ENCODE results near the gene BAZ1A.
"Not testable (repeated sequence)": the region's sequence is repeated elsewhere in the genome, so short reads cannot be mapped to it uniquely, and the experiment has no call there.

BAZ1A gene

DNA sequence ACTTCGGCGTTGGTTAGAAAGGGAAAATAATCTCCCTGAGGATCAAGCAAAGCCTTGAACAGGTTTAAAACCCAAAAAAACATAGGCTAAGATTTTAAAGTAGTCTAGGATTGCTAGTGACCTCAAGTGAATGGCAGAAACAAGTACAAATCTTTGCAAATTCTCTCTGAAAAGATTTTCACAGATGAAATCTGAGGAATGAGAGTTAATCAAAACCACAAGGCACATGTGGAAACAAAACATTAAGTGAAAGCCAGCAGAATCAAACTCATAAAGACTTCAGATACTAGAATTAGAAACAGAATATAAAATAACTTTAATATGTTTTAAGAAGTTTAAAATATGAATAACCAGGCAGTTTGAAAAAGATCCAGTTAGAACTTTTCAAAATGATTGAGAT is 108.6 kb downstream of the BAZ1A start:
- Histone ChIP-seq H3K4me3 (ENCODE audit: insufficient read depth, low read depth, low read length) (no peak overlapping the region), H3K9me3 (ENCODE audit: control insufficient read depth, low read length) (no peaks in the 10 kb centered on the region), H3K4me1 (ENCODE audit: control insufficient read depth, insufficient read depth, low read length) (no peaks in the 10 kb centered on the region), H3K27ac (ENCODE audit: insufficient read depth, low read depth, low read length, poor library complexity, severe bottlenecking) (no peak overlapping the region), H3K36me3 (ENCODE audit: control insufficient read depth, insufficient read depth, low read length) (peaks cover 3% of the 10 kb centered on the region), H3K27me3 (ENCODE audit: control insufficient read depth, insufficient read depth, low read length, poor library complexity, severe bottlenecking) (no peaks in the 10 kb centered on the region)
- WGBS, 2 experiments = 90 to 98% methylated on average over 2 of the region's 2 CpGs

DNA sequence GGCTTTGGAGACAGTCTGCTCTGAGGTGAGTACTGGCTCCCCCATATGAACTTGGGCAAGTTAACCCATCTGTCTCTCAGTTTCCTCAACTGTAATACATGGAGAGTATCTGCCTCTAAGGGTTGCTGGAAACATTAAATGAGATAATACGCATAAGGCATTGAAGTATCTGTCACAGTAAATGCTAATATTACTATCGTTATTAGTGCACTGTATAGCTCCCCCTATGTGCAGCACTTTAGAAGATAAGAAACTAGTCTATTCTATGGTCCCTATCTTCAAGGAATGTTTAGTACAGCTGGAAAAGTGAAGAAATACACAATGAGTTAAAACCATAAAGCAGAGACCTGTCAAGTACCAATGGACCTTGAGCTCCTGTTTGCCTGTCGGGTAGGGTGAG is 109.1 kb downstream of the BAZ1A start:
- 94 to 97% methylated on average over 1 to 3 of the region's 3 CpGs for WGBS, 2 experiments
- H3K9me3 ChIP-seq (ENCODE audit: control insufficient read depth, low read length) = no peaks in the 10 kb centered on the region
- no peak overlapping the region for H3K27ac ChIP-seq (ENCODE audit: insufficient read depth, low read depth, low read length, poor library complexity, severe bottlenecking)
- no peaks in the 10 kb centered on the region for H3K27me3 ChIP-seq (ENCODE audit: control insufficient read depth, insufficient read depth, low read length, poor library complexity, severe bottlenecking)
- H3K4me3 ChIP-seq (ENCODE audit: insufficient read depth, low read depth, low read length) = no peak overlapping the region
- peaks cover 3% of the 10 kb centered on the region for H3K36me3 ChIP-seq (ENCODE audit: control insufficient read depth, insufficient read depth, low read length)
- no peaks in the 10 kb centered on the region for H3K4me1 ChIP-seq (ENCODE audit: control insufficient read depth, insufficient read depth, low read length)

DNA sequence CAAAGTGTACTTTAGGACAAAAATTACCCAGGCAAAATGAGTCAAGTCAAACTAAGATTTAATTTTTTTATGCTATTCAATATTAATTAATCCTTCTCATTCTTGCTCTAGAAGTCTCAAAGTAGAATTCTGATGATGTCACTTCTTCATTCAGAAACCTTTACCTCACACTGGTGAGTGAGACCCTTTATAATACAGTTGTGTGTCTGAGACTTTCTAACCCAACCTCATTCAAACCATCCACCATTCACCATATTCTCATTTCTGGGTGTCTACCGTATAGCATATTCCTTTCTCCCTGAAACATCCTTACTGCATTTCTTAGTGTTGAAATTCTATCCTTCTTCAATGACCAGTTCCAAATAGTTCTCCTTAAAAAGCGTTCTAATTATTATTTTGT is 119.9 kb downstream of the BAZ1A start:
- Histone ChIP-seq H3K4me3 (ENCODE audit: insufficient read depth, low read depth, low read length) (no peak overlapping the region), H3K27ac (ENCODE audit: insufficient read depth, low read depth, low read length, poor library complexity, severe bottlenecking) (no peak overlapping the region), H3K4me1 (ENCODE audit: control insufficient read depth, insufficient read depth, low read length) (no peaks in the 10 kb centered on the region), H3K9me3 (ENCODE audit: control insufficient read depth, low read length) (no peaks in the 10 kb centered on the region), H3K27me3 (ENCODE audit: control insufficient read depth, insufficient read depth, low read length, poor library complexity, severe bottlenecking) (no peaks in the 10 kb centered on the region), H3K36me3 (ENCODE audit: control insufficient read depth, insufficient read depth, low read length) (no peaks in the 10 kb centered on the region)
- 93 to 94% methylated on average over 2 of the region's 2 CpGs for WGBS, 2 experiments

GRCh38 chr14:34754687-34755086 is 120.5 kb downstream of the BAZ1A start:
- no peaks in the 10 kb centered on the region for H3K36me3 ChIP-seq (ENCODE audit: control insufficient read depth, insufficient read depth, low read length)
- H3K27me3 ChIP-seq (ENCODE audit: control insufficient read depth, insufficient read depth, low read length, poor library complexity, severe bottlenecking) = no peaks in the 10 kb centered on the region
- H3K4me3 ChIP-seq (ENCODE audit: insufficient read depth, low read depth, low read length) = no peak overlapping the region
- H3K4me1 ChIP-seq (ENCODE audit: control insufficient read depth, insufficient read depth, low read length) = no peaks in the 10 kb centered on the region
- no CpG with 5 or more reads among the region's 1 CpG for WGBS, 2 experiments
- no peaks in the 10 kb centered on the region for H3K9me3 ChIP-seq (ENCODE audit: control insufficient read depth, low read length)
- H3K27ac ChIP-seq (ENCODE audit: insufficient read depth, low read depth, low read length, poor library complexity, severe bottlenecking) = no peak overlapping the region

DNA sequence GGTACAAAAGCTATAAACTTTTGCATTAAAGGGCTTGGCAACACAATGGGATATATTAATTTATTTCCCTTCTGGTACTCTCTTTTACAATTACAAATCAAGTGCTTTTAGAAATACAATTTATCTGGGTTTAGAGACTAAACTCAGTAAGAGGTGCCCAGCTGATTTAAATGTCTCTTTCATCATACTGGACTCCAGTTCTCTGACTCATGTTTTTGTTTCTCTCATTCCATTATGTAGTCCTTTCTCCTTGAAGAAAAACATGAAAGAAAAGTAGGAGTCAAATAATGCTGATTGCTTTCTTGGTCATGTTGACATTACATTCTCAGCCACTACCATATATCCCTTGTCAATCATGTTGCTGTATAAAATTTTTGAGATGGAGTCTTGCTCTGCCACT is 124.5 kb downstream of the BAZ1A start:
- Histone ChIP-seq H3K36me3 (ENCODE audit: control insufficient read depth, insufficient read depth, low read length) (no peaks in the 10 kb centered on the region), H3K4me3 (ENCODE audit: insufficient read depth, low read depth, low read length) (no peak overlapping the region), H3K9me3 (ENCODE audit: control insufficient read depth, low read length) (no peaks in the 10 kb centered on the region), H3K4me1 (ENCODE audit: control insufficient read depth, insufficient read depth, low read length) (no peaks in the 10 kb centered on the region), H3K27me3 (ENCODE audit: control insufficient read depth, insufficient read depth, low read length, poor library complexity, severe bottlenecking) (no peaks in the 10 kb centered on the region), H3K27ac (ENCODE audit: insufficient read depth, low read depth, low read length, poor library complexity, severe bottlenecking) (no peak overlapping the region)

GRCh38 chr14:34750233-34750632 is 124.9 kb downstream of the BAZ1A start:
- no peaks in the 10 kb centered on the region for H3K4me1 ChIP-seq (ENCODE audit: control insufficient read depth, insufficient read depth, low read length)
- no peak overlapping the region for H3K4me3 ChIP-seq (ENCODE audit: insufficient read depth, low read depth, low read length)
- H3K27me3 ChIP-seq (ENCODE audit: control insufficient read depth, insufficient read depth, low read length, poor library complexity, severe bottlenecking) = no peaks in the 10 kb centered on the region
- 96 to 97% methylated on average over 2 of the region's 2 CpGs for WGBS, 2 experiments
- no peak overlapping the region for H3K27ac ChIP-seq (ENCODE audit: insufficient read depth, low read depth, low read length, poor library complexity, severe bottlenecking)
- H3K9me3 ChIP-seq (ENCODE audit: control insufficient read depth, low read length) = no peaks in the 10 kb centered on the region
- no peaks in the 10 kb centered on the region for H3K36me3 ChIP-seq (ENCODE audit: control insufficient read depth, insufficient read depth, low read length)

DNA sequence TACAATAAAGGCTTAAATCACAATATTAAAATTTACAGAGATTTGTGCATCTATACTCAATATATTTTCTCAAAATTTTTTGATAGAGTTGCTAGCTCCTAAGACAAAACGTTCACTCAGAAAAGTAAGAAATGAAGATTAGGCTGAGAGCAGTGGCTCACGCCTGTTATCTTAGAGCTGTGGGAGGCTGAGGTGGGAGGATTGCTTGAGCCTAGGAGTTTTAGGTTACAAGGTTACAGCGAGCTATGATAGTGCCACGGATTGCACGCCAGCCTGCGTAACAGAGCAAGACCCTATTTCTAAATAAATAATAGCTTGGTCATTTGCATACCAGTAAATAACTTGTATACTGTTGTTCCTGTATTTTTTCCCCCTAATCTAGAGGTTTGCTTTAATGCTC is 125.8 kb downstream of the BAZ1A start:
- H3K36me3 ChIP-seq (ENCODE audit: control insufficient read depth, insufficient read depth, low read length) = no peaks in the 10 kb centered on the region
- 94% methylated on average over 4 to 6 of the region's 6 CpGs for WGBS, 2 experiments
- H3K27ac ChIP-seq (ENCODE audit: insufficient read depth, low read depth, low read length, poor library complexity, severe bottlenecking) = no peak overlapping the region
- H3K9me3 ChIP-seq (ENCODE audit: control insufficient read depth, low read length) = no peaks in the 10 kb centered on the region
- no peaks in the 10 kb centered on the region for H3K4me1 ChIP-seq (ENCODE audit: control insufficient read depth, insufficient read depth, low read length)
- H3K4me3 ChIP-seq (ENCODE audit: insufficient read depth, low read depth, low read length) = no peak overlapping the region
- H3K27me3 ChIP-seq (ENCODE audit: control insufficient read depth, insufficient read depth, low read length, poor library complexity, severe bottlenecking) = no peaks in the 10 kb centered on the region

DNA sequence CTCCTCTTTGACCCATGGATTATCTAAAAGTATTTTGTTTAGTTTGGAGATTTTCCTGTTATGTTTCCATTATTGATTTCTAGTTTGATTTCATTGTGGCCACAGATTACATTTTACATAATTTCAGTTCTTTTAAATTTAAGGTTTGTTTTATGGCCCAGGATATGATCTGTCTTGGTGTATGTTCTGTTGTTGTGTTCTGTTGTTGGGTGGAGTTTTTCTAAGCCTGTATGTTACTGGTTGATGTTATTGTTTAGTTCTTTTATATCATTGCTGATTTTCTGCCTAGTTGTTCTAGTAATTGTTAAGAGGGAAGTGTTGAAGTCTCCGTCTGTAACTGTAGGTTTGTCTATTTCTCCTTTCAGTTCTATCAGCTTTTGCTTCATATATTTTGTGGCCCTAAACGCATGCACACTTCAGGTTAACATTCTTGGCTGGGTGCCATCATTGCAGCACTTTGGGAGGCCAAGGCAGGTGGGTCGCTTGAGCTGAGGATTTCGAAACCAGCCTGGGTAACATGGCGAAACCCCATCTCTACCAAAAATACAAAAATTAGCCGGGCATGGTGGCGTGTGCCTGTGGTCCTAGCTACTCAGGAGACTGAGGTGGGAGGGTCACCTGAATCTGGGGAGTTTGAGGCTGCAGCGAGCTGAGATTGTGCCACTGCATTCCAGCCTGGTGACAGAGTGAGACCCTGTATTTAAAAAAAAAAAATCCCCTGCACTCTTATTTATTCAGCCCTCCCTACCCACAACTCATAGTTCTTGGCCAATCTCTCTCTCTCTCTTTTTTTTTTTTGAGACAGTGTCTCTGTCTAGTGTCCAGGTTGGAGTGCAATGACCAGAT is 132.7 kb downstream of the BAZ1A start:
- 91 to 96% methylated on average over 8 of the region's 8 CpGs for WGBS, 2 experiments
- no peaks in the 10 kb centered on the region for H3K27me3 ChIP-seq (ENCODE audit: control insufficient read depth, insufficient read depth, low read length, poor library complexity, severe bottlenecking)
- no peaks in the 10 kb centered on the region for H3K9me3 ChIP-seq (ENCODE audit: control insufficient read depth, low read length)
- no peak overlapping the region for H3K4me3 ChIP-seq (ENCODE audit: insufficient read depth, low read depth, low read length)
- H3K4me1 ChIP-seq (ENCODE audit: control insufficient read depth, insufficient read depth, low read length) = no peaks in the 10 kb centered on the region
- no peak overlapping the region for H3K27ac ChIP-seq (ENCODE audit: insufficient read depth, low read depth, low read length, poor library complexity, severe bottlenecking)
- H3K36me3 ChIP-seq (ENCODE audit: control insufficient read depth, insufficient read depth, low read length) = no peaks in the 10 kb centered on the region

- Histone ChIP-seq H3K9me3 (ENCODE audit: control insufficient read depth, low read length) (no peaks in the 10 kb centered on the region), H3K36me3 (ENCODE audit: control insufficient read depth, insufficient read depth, low read length) (no peaks in the 10 kb centered on the region), H3K27me3 (ENCODE audit: control insufficient read depth, insufficient read depth, low read length, poor library complexity, severe bottlenecking) (no peaks in the 10 kb centered on the region), H3K4me1 (ENCODE audit: control insufficient read depth, insufficient read depth, low read length) (no peaks in the 10 kb centered on the region), H3K27ac (ENCODE audit: insufficient read depth, low read depth, low read length, poor library complexity, severe bottlenecking) (no peak overlapping the region), H3K4me3 (ENCODE audit: insufficient read depth, low read depth, low read length) (no peak overlapping the region)
- WGBS, 2 experiments = 100% methylated on average over 1 of the region's 1 CpG
These were observed 133.3 kb downstream of the BAZ1A start for GRCh38 chr14:34741840-34742239.

DNA sequence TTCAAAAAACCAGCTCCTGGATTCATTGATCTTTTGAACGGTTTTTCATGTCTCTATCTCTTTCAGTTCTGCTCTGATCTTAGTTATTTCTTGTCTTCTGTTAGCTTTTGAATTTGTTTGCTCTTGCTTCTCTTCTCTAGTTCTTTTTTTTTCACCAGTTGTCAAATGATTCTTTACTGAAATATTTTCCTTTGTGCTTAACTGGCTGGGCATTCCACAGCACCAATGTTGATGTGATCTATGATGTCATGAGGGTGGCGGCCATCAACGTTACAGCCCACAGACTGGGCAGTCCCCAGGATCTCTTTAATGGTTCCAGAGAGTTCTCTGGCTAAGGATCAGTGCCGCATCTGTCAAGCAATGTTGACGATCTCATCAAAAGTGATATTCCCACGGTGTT is 135.0 kb downstream of the BAZ1A start:
- not testable (repeated sequence) for H3K9me3 ChIP-seq (ENCODE audit: control insufficient read depth, low read length); H3K27ac ChIP-seq (ENCODE audit: insufficient read depth, low read depth, low read length, poor library complexity, severe bottlenecking); H3K4me3 ChIP-seq (ENCODE audit: insufficient read depth, low read depth, low read length); H3K27me3 ChIP-seq (ENCODE audit: control insufficient read depth, insufficient read depth, low read length, poor library complexity, severe bottlenecking); H3K36me3 ChIP-seq (ENCODE audit: control insufficient read depth, insufficient read depth, low read length); H3K4me1 ChIP-seq (ENCODE audit: control insufficient read depth, insufficient read depth, low read length)
- WGBS, 2 experiments = 92 to 95% methylated on average over 6 of the region's 6 CpGs

DNA sequence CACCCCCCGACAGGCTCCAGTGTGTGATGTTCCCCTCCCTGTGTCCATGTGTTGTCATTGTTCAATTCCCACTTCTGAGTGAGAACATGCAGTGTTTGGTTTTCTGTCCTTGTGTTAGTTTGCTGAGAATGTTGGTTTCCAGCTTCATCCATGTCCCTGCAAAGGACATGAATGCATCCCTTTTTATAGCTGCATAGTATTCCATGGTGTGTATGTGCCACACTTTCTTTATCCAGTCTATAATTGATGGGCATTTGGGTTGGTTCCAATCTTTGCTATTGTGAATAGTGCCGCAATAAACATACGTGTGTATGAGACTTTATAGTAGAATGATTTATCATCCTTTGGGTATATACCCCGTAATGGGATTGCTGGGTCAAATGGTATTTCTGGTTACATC is 138.1 kb downstream of the BAZ1A start:
- WGBS, 2 experiments = 90 to 97% methylated on average over 4 of the region's 4 CpGs
- not testable (repeated sequence) for H3K27ac ChIP-seq (ENCODE audit: insufficient read depth, low read depth, low read length, poor library complexity, severe bottlenecking)

More for the DNA sequence above, 138.1 kb downstream of the BAZ1A start:
- H3K36me3 ChIP-seq (ENCODE audit: control insufficient read depth, insufficient read depth, low read length); H3K4me3 ChIP-seq (ENCODE audit: insufficient read depth, low read depth, low read length); H3K4me1 ChIP-seq (ENCODE audit: control insufficient read depth, insufficient read depth, low read length); H3K27me3 ChIP-seq (ENCODE audit: control insufficient read depth, insufficient read depth, low read length, poor library complexity, severe bottlenecking); H3K9me3 ChIP-seq (ENCODE audit: control insufficient read depth, low read length): not testable (repeated sequence)
